K562 (cell line): ENCODE results near the gene SLC22A3. TPM values are rescaled to one million over a fixed set of nuclear protein-coding genes. Genes with fewer than 3 reads are reported as not detected.

Experiments
- GTF2E2 ChIP-seq: fragments of 200-800 bp; sonication (Bioruptor generic); IDR thresholded peaks from 2 replicates; pipeline ENCODE4 v1.6.1; 2016; ENCODE audit warnings: missing genetic modification characterization, missing compliant biosample characterization
- MYNN ChIP-seq, 2 experiments: sonication (generic); formaldehyde crosslinking in 1 of 2; IDR thresholded peaks; 2 replicates each; pipeline versions ENCODE4 v1.5.0 to v1.6.1; 2016 to 2020; ENCODE audit warnings: antibody characterized with exemption in 1 of 2, missing genetic modification reagents in 1 of 2
- TFAM ChIP-seq: fragments of 250-450 bp; sonication (Bioruptor Pico); conservative IDR thresholded peaks from 2 replicates; pipeline ENCODE4 v1.5.0; 2021; ENCODE audit warnings: mild to moderate bottlenecking, moderate library complexity
- ZC3H4 ChIP-seq: sonication (generic); formaldehyde crosslinking; IDR thresholded peaks from 2 replicates; pipeline ENCODE4 v1.9.0; 2021; ENCODE audit warnings: missing genetic modification reagents, borderline replicate concordance
- ZNF224 ChIP-seq: sonication (generic); formaldehyde crosslinking; IDR thresholded peaks from 2 replicates; pipeline ENCODE4 v1.8.0; 2022; ENCODE audit warnings: mild to moderate bottlenecking, missing genetic modification reagents
- polyA plus RNA-seq, 8 experiments: library from polyadenylated mRNA; depleted of rRNA in 4 of 8; stranded (reverse) in 5 of 8; unstranded in 3 of 8; fragments of >200 nt; fragmentation: Nextera tagmentation in 2 of 8; fragmentation: Illumina TruSeq in 1 of 8; extraction: Ambion mirVana in 2 of 8; extraction: Trizol in 1 of 8; gene quantifications; 2 replicates each; pipeline versions ENCODE4 v1.2.1 to v1.2.3, GENCODE V29; 2011 to 2014; ENCODE audit warnings: inconsistent platforms in 1 of 8, missing spikeins in 1 of 8
- total RNA-seq, 7 experiments: library from RNA; depleted of rRNA in 6 of 7; stranded (reverse); fragments of >200 nt in 6 of 7; fragmentation: Illumina TruSeq in 2 of 7; extraction: Trizol in 2 of 7; gene quantifications; 2 replicates each; pipeline versions ENCODE4 v1.2.1 to v1.2.3, GENCODE V29; 2011 to 2021; ENCODE audit warnings: low replicate concordance in 1 of 7
- TF ChIP-seq, protein P1 (sequence below): sonication (generic); formaldehyde crosslinking; IDR thresholded peaks from 2 replicates; pipeline ENCODE4 v1.8.0; 2022; ENCODE audit warnings: mild to moderate bottlenecking, missing genetic modification reagents
- TF ChIP-seq, protein P2 (sequence below), 2 experiments: fragments of 450-650 bp; formaldehyde crosslinking in 1 of 2; IDR thresholded peaks; 2 replicates each; pipeline versions ENCODE4 v1.4.0 to v1.6.1; 2014 to 2020; ENCODE audit warnings: mild to moderate bottlenecking in 2 of 2, borderline replicate concordance in 1 of 2, low read depth in 1 of 2
- TF ChIP-seq, protein P3 (sequence below), 3 experiments: IDR thresholded peaks in 2 of 3; conservative IDR thresholded peaks in 1 of 3; 2 replicates each; pipeline ENCODE4 v1.5.1; 2011 to 2012; ENCODE audit warnings: low read length in 3 of 3, mild to moderate bottlenecking in 3 of 3, control low read depth in 2 of 3, improper control_type of control experiment in 1 of 3, inconsistent platforms in 1 of 3, low read depth in 1 of 3, mixed read lengths in 1 of 3, moderate library complexity in 1 of 3; ENCODE audit not compliant: insufficient read depth in 2 of 3
- TF ChIP-seq, protein P4 (sequence below): sonication (generic); formaldehyde crosslinking; IDR thresholded peaks from 2 replicates; pipeline ENCODE4 v1.8.0; 2022; ENCODE audit warnings: mild to moderate bottlenecking, missing genetic modification reagents, borderline replicate concordance

SLC22A3 gene
- total and polyA plus RNA-seq, 9 of the 15 experiments (the other 6 are each of a cell fraction or from before 2014, with no cell fraction given): not detected

DNA sequence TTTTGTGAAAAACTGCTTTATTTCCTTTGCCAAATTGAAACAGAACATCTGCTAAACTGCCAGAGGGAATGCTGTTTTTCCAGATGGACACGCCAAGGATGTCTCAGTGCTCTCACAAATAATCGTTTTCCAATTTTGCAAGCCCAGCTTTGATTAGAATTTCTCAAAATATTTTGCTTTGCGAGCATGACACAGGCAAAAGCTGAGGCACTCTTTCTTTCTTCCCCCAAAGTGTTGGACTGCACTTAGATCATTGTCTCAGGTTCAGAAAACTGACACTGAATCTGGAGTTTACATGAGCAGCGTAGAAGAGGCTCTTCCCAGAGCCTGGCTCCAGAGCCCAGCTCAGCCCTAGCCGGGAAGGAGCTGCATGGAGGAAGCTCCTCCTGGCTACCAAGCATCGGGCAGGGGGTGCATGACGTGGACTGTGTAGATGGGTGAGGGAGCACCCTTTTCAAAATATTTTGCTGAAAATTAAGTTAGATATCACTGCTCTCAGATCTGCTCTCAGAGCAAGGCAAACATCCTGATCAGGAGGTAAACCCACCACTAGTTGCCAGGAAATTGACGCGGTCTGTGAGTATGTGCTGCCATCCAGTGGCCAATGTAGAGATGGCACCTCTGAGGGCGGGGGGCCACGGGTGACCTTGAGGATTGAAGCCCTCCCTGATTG lies 107.5 kb downstream of the SLC22A3 start (continued):
- TF ChIP-seq, protein P1, sequence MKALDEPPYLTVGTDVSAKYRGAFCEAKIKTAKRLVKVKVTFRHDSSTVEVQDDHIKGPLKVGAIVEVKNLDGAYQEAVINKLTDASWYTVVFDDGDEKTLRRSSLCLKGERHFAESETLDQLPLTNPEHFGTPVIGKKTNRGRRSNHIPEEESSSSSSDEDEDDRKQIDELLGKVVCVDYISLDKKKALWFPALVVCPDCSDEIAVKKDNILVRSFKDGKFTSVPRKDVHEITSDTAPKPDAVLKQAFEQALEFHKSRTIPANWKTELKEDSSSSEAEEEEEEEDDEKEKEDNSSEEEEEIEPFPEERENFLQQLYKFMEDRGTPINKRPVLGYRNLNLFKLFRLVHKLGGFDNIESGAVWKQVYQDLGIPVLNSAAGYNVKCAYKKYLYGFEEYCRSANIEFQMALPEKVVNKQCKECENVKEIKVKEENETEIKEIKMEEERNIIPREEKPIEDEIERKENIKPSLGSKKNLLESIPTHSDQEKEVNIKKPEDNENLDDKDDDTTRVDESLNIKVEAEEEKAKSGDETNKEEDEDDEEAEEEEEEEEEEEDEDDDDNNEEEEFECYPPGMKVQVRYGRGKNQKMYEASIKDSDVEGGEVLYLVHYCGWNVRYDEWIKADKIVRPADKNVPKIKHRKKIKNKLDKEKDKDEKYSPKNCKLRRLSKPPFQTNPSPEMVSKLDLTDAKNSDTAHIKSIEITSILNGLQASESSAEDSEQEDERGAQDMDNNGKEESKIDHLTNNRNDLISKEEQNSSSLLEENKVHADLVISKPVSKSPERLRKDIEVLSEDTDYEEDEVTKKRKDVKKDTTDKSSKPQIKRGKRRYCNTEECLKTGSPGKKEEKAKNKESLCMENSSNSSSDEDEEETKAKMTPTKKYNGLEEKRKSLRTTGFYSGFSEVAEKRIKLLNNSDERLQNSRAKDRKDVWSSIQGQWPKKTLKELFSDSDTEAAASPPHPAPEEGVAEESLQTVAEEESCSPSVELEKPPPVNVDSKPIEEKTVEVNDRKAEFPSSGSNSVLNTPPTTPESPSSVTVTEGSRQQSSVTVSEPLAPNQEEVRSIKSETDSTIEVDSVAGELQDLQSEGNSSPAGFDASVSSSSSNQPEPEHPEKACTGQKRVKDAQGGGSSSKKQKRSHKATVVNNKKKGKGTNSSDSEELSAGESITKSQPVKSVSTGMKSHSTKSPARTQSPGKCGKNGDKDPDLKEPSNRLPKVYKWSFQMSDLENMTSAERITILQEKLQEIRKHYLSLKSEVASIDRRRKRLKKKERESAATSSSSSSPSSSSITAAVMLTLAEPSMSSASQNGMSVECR (CRISPR knock-in tag): no peak
- TF ChIP-seq, protein P2, sequence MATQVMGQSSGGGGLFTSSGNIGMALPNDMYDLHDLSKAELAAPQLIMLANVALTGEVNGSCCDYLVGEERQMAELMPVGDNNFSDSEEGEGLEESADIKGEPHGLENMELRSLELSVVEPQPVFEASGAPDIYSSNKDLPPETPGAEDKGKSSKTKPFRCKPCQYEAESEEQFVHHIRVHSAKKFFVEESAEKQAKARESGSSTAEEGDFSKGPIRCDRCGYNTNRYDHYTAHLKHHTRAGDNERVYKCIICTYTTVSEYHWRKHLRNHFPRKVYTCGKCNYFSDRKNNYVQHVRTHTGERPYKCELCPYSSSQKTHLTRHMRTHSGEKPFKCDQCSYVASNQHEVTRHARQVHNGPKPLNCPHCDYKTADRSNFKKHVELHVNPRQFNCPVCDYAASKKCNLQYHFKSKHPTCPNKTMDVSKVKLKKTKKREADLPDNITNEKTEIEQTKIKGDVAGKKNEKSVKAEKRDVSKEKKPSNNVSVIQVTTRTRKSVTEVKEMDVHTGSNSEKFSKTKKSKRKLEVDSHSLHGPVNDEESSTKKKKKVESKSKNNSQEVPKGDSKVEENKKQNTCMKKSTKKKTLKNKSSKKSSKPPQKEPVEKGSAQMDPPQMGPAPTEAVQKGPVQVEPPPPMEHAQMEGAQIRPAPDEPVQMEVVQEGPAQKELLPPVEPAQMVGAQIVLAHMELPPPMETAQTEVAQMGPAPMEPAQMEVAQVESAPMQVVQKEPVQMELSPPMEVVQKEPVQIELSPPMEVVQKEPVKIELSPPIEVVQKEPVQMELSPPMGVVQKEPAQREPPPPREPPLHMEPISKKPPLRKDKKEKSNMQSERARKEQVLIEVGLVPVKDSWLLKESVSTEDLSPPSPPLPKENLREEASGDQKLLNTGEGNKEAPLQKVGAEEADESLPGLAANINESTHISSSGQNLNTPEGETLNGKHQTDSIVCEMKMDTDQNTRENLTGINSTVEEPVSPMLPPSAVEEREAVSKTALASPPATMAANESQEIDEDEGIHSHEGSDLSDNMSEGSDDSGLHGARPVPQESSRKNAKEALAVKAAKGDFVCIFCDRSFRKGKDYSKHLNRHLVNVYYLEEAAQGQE (IDR thresholded peaks at IDR 0.05; ENCODE audit: borderline replicate concordance): peak; percentile 86
- TF ChIP-seq, protein P2 (CRISPR knock-in tag; IDR thresholded peaks at IDR 0.05; ENCODE audit: low read depth): no peak
- TF ChIP-seq ZNF224 (no peak), GTF2E2 (tag) (no peak), TFAM (no peak), MYNN (IDR thresholded peaks at IDR 0.05) (no peak), MYNN (CRISPR knock-in tag; IDR thresholded peaks at IDR 0.05) (no peak), ZC3H4 (CRISPR knock-in tag) (no peak)
- TF ChIP-seq, protein P3, sequence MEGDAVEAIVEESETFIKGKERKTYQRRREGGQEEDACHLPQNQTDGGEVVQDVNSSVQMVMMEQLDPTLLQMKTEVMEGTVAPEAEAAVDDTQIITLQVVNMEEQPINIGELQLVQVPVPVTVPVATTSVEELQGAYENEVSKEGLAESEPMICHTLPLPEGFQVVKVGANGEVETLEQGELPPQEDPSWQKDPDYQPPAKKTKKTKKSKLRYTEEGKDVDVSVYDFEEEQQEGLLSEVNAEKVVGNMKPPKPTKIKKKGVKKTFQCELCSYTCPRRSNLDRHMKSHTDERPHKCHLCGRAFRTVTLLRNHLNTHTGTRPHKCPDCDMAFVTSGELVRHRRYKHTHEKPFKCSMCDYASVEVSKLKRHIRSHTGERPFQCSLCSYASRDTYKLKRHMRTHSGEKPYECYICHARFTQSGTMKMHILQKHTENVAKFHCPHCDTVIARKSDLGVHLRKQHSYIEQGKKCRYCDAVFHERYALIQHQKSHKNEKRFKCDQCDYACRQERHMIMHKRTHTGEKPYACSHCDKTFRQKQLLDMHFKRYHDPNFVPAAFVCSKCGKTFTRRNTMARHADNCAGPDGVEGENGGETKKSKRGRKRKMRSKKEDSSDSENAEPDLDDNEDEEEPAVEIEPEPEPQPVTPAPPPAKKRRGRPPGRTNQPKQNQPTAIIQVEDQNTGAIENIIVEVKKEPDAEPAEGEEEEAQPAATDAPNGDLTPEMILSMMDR (IDR thresholded peaks at IDR 0.05 in 2 of 3, conservative IDR thresholded peaks at IDR 0.05 in 1 of 3; ENCODE audit: insufficient read depth in 2 of 3, low read depth in 1 of 3, low read length in 3 of 3): peak; percentile 92 to 97 (median 96)
- TF ChIP-seq, protein P4, sequence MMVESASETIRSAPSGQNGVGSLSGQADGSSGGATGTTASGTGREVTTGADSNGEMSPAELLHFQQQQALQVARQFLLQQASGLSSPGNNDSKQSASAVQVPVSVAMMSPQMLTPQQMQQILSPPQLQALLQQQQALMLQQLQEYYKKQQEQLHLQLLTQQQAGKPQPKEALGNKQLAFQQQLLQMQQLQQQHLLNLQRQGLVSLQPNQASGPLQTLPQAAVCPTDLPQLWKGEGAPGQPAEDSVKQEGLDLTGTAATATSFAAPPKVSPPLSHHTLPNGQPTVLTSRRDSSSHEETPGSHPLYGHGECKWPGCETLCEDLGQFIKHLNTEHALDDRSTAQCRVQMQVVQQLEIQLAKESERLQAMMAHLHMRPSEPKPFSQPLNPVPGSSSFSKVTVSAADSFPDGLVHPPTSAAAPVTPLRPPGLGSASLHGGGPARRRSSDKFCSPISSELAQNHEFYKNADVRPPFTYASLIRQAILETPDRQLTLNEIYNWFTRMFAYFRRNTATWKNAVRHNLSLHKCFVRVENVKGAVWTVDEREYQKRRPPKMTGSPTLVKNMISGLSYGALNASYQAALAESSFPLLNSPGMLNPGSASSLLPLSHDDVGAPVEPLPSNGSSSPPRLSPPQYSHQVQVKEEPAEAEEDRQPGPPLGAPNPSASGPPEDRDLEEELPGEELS (CRISPR knock-in tag): no peak
